IMR-90 (cell line): ENCODE data around the gene LRP6. TPM values are rescaled to one million over a fixed set of nuclear protein-coding genes. Genes with fewer than 3 reads are reported as not detected.

Experiments used
- ATAC-seq: fragments of 200-7000 bp; cut with Tn5 transposase; 2 replicates; pipeline ENCODE4 v1.9.1; 2020; ENCODE audit warnings: low read depth, mild to moderate bottlenecking, moderate library complexity
- BruUV-seq: library from RNA; stranded (reverse); fragments of 400-500 nt; replicated peaks from 2 replicates; lab custom pipeline; 2021; lab: Mats Ljungman, UMichigan
- CTCF ChIA-PET: fragments of 300-600 bp; formaldehyde crosslinking; extraction: SDS; loops from one replicate; lab custom pipeline; 2021; ENCODE audit warnings: antibody characterized with exemption; lab: Yijun Ruan, JAX
- POLR2A ChIA-PET: fragments of 300-600 bp; sonication (Branson Sonifier 250); formaldehyde crosslinking; loops from one replicate; lab custom pipeline; 2022; ENCODE audit warnings: antibody characterized with exemption; ENCODE audit not compliant: unreplicated experiment; lab: Charles Lee
- DNase-seq: peaks from one replicate; pipeline ENCODE4 v3.0.0; 2013
- H2AFZ ChIP-seq: replicated peaks from 2 replicates; pipeline ENCODE3; 2013; ENCODE audit warnings: low read length, mild to moderate bottlenecking; ENCODE audit not compliant: poor library complexity
- H2AK5ac ChIP-seq: 2 replicates; pipeline ENCODE4 v1.6.1; 2013; ENCODE audit warnings: low read depth, low read length, inconsistent platforms
- H2AK9ac ChIP-seq: replicated peaks from 2 replicates; pipeline ENCODE3; 2013; ENCODE audit warnings: mild to moderate bottlenecking, low read depth, low read length, moderate library complexity; ENCODE audit not compliant: poor library complexity
- H2BK120ac ChIP-seq: 2 replicates; pipeline ENCODE4 v1.6.1; 2013; ENCODE audit warnings: low read depth, low read length, inconsistent platforms
- H2BK15ac ChIP-seq: 3 replicates; pipeline ENCODE4 v1.6.1; 2013; ENCODE audit warnings: low read depth, low read length, inconsistent platforms
- H2BK20ac ChIP-seq: 2 replicates; pipeline ENCODE4 v1.6.1; 2013; ENCODE audit warnings: low read depth, mild to moderate bottlenecking, inconsistent platforms, low read length, moderate library complexity
- H2BK5ac ChIP-seq: 2 replicates; pipeline ENCODE4 v1.6.1; 2013; ENCODE audit warnings: mild to moderate bottlenecking, low read depth, low read length, inconsistent platforms; ENCODE audit not compliant: poor library complexity, severe bottlenecking
- H3K14ac ChIP-seq: replicated peaks from 2 replicates; pipeline ENCODE4 v1.6.1; 2013; ENCODE audit warnings: low read depth, low read length, inconsistent platforms
- H3K18ac ChIP-seq: 2 replicates; pipeline ENCODE4 v1.6.1; 2013; ENCODE audit warnings: low read depth, low read length, control low read depth
- H3K23ac ChIP-seq: 2 replicates; pipeline ENCODE4 v1.6.1; 2013; ENCODE audit warnings: low read depth, low read length, inconsistent platforms
- H3K27ac ChIP-seq: 2 replicates; pipeline ENCODE4 v1.5.1; 2013; ENCODE audit warnings: mild to moderate bottlenecking, control low read depth, low read length; ENCODE audit not compliant: insufficient read depth
- H3K27me3 ChIP-seq: 2 replicates; pipeline ENCODE4 v1.6.1; 2013; ENCODE audit warnings: low read length; ENCODE audit not compliant: control insufficient read depth, insufficient read depth
- H3K36me3 ChIP-seq: 2 replicates; pipeline ENCODE4 v1.6.1; 2013; ENCODE audit warnings: low read length, mixed read lengths; ENCODE audit not compliant: control insufficient read depth, insufficient read depth
- H3K4ac ChIP-seq: 2 replicates; pipeline ENCODE4 v1.6.1; 2013; ENCODE audit warnings: low read depth, low read length, inconsistent platforms
- H3K4me1 ChIP-seq: 2 replicates; pipeline ENCODE4 v1.6.1; 2013; ENCODE audit warnings: low read length, mixed read lengths; ENCODE audit not compliant: control insufficient read depth, insufficient read depth
- H3K4me2 ChIP-seq: 2 replicates; pipeline ENCODE4 v1.6.1; 2013; ENCODE audit warnings: low read depth, mild to moderate bottlenecking, control low read depth, low read length, moderate library complexity
- H3K4me3 ChIP-seq: 2 replicates; pipeline ENCODE4 v1.5.1; 2013; ENCODE audit warnings: low read depth, mild to moderate bottlenecking, control low read depth, low read length, moderate library complexity; ENCODE audit not compliant: insufficient read depth
- H3K56ac ChIP-seq: 2 replicates; pipeline ENCODE4 v1.6.1; 2013; ENCODE audit warnings: low read length, inconsistent platforms; ENCODE audit not compliant: insufficient read depth; ENCODE audit errors: extremely low read depth
- H3K79me1 ChIP-seq, 2 experiments: 2 replicates each; pipeline ENCODE4 v1.6.1; 2013; ENCODE audit warnings: low read length in 2 of 2, inconsistent platforms in 1 of 2, low read depth in 1 of 2
- H3K9ac ChIP-seq: 2 replicates; pipeline ENCODE4 v1.6.1; 2013; ENCODE audit warnings: low read depth, low read length, control low read depth
- H3K9me1 ChIP-seq: 2 replicates; pipeline ENCODE4 v1.6.1; 2013; ENCODE audit warnings: low read length, inconsistent platforms; ENCODE audit not compliant: insufficient read depth
- H3K9me3 ChIP-seq: 2 replicates; pipeline ENCODE4 v1.6.1; 2013; ENCODE audit warnings: low read length; ENCODE audit not compliant: control insufficient read depth, insufficient read depth
- H4K20me1 ChIP-seq: 2 replicates; pipeline ENCODE4 v1.6.1; 2013; ENCODE audit warnings: low read length, inconsistent platforms; ENCODE audit not compliant: insufficient read depth
- H4K5ac ChIP-seq: 2 replicates; pipeline ENCODE4 v1.6.1; 2013; ENCODE audit warnings: mild to moderate bottlenecking, low read depth, low read length, control low read depth
- H4K8ac ChIP-seq, 2 experiments: 2 replicates each; pipeline ENCODE4 v1.6.1; 2013; ENCODE audit warnings: low read depth in 2 of 2, low read length in 2 of 2, control low read depth in 1 of 2, inconsistent platforms in 1 of 2
- H4K91ac ChIP-seq: 2 replicates; pipeline ENCODE4 v1.6.1; 2013; ENCODE audit warnings: low read depth, low read length, inconsistent platforms; ENCODE audit not compliant: insufficient read depth
- CTCF ChIP-seq: conservative IDR thresholded peaks from 2 replicates; pipeline ENCODE4 v1.5.1; 2012; ENCODE audit warnings: mild to moderate bottlenecking, low read depth, low read length, improper control_type of control experiment
- WGBS, 2 experiments: methylation state at CpG; one replicate each; pipeline versions ENCODE4 v1.1.5 to v1.1.7; 2013; ENCODE audit warnings: missing lambda C conversion rate in 2 of 2; ENCODE audit not compliant: insufficient read length in 1 of 2; ENCODE audit errors: extremely low coverage in 2 of 2; 5-methylcytosine and 5-hydroxymethylcytosine counted together
- dilution Hi-C: fragments of 300-500 bp; cut with HindIII; formaldehyde crosslinking; loops from one replicate; pipeline ENCODE4 v1.14.3; 2018; ENCODE audit warnings: low sequenced_read_pairs; ENCODE audit not compliant: unreplicated experiment
- in situ Hi-C: fragments of 300-500 bp; cut with MboI; formaldehyde crosslinking; loops from 3 replicates; pipeline ENCODE4 v1.14.3; 2019; ENCODE audit warnings: low sequenced_read_pairs, inconsistent platforms, mixed read lengths
- intact Hi-C: fragments of 100-400 bp; cut with micrococcal nuclease; formaldehyde crosslinking; loops from 2 replicates; pipeline ENCODE4 v1.10.0; 2022
- polyA plus RNA-seq, 3 experiments: library from polyadenylated mRNA; depleted of rRNA; stranded (reverse); fragments of >200 nt; gene quantifications; 2 replicates each; pipeline ENCODE4 v1.2.3, GENCODE V29; 2012; ENCODE audit warnings: low replicate concordance in 1 of 3
- total RNA-seq: library from RNA; depleted of rRNA; stranded (reverse); fragments of >200 nt; gene quantifications from 2 replicates; pipeline ENCODE4 v1.2.3, GENCODE V29; 2012

Gene LRP6
- total and polyA plus RNA-seq, 2 of the 4 experiments (the other 2 are of a cell fraction): 14.2 to 32.1 TPM

- dilution Hi-C loops (no loop called here), intact Hi-C loops (loop anchor here (1.0 kb wide), 1 partner anchor 36 kb away; no protein-coding TSS in a partner anchor), in situ Hi-C loops (no loop called here)
- BruUV-seq: no TSS peak
- H4K20me1 ChIP-seq: peaks cover 3% of the 10 kb centered on the region; the same call in 1 of the 2 replicates
- H2BK5ac ChIP-seq: no peak overlapping the region
- H2AK5ac ChIP-seq: no peak overlapping the region
- H2AK9ac ChIP-seq: no peak overlapping the region
- POLR2A ChIA-PET: interaction anchor here (0.8 kb wide), 1 partner anchor 137 kb away, joined by 3 read pairs; no protein-coding TSS in a partner anchor
- H2BK15ac ChIP-seq: no peak overlapping the region
- no peak overlapping the region for H3K4me3 ChIP-seq
- H3K4ac ChIP-seq: no peak overlapping the region
- peaks cover 7% of the 10 kb centered on the region; the same call in 1 of the 2 replicates for H3K36me3 ChIP-seq
- peaks cover 5 to 29% of the 10 kb centered on the region in 2 experiments; a peak in 3 of 4 replicates for H3K79me1 ChIP-seq
- H2BK20ac ChIP-seq: no peak overlapping the region
- H3K4me2 ChIP-seq: no peak overlapping the region
- H3K27ac ChIP-seq: no peak overlapping the region
- ATAC-seq (no peak), DNase-seq (no peak)
- no peak overlapping the region for H4K8ac ChIP-seq
- CTCF ChIA-PET: no interaction called here
- H3K9me1 ChIP-seq: no peaks in the 10 kb centered on the region
- no CpG with 5 or more reads among the region's 1 CpG for WGBS, 2 experiments
- H4K5ac ChIP-seq: no peak overlapping the region
- no peak overlapping the region for H2BK120ac ChIP-seq
- H2AFZ ChIP-seq: no peak overlapping the region
- H3K9me3 ChIP-seq: no peaks in the 10 kb centered on the region
- peaks cover 7% of the 10 kb centered on the region for H3K4me1 ChIP-seq
- H3K56ac ChIP-seq: no peak overlapping the region
- no peak overlapping the region for H3K18ac ChIP-seq
- no peak overlapping the region for H4K91ac ChIP-seq
- H3K27me3 ChIP-seq: no peaks in the 10 kb centered on the region
- no peak overlapping the region for H3K14ac ChIP-seq
- no peak overlapping the region for H3K23ac ChIP-seq
- H3K9ac ChIP-seq: no peak overlapping the region
- TF ChIP-seq CTCF: no peak
Observed at GRCh38 chr12:12167847-12168246, 99.0 kb downstream of the LRP6 start.
